ENCODE data around the gene C1orf167.

- peak in 1 of 6 experiments; percentile 9 for TF ChIP-seq CTCF (IDR thresholded peaks at IDR 0.05)
- peak; percentile 77 to 80 for TF ChIP-seq POLR2AphosphoS5 (IDR thresholded peaks at IDR 0.05)
- peak in 1 of 4 donors; percentile 36 for TF ChIP-seq POLR2A (IDR thresholded peaks at IDR 0.05)
- peak in 1 of 4 donors; percentile 38 for TF ChIP-seq EP300 (IDR thresholded peaks at IDR 0.05)
Measured at GRCh38 chr1:11730429-11730891, 31.5 kb upstream of the C1orf167 start.
